ENCODE data around the gene COBL. TPM values are rescaled to one million over a fixed set of nuclear protein-coding genes. Genes with fewer than 3 reads are reported as not detected.

Gene COBL
- total RNA-seq, 6 experiments from 2014 or later = 21.5 to 35.9 (median 24.6) TPM

DNA sequence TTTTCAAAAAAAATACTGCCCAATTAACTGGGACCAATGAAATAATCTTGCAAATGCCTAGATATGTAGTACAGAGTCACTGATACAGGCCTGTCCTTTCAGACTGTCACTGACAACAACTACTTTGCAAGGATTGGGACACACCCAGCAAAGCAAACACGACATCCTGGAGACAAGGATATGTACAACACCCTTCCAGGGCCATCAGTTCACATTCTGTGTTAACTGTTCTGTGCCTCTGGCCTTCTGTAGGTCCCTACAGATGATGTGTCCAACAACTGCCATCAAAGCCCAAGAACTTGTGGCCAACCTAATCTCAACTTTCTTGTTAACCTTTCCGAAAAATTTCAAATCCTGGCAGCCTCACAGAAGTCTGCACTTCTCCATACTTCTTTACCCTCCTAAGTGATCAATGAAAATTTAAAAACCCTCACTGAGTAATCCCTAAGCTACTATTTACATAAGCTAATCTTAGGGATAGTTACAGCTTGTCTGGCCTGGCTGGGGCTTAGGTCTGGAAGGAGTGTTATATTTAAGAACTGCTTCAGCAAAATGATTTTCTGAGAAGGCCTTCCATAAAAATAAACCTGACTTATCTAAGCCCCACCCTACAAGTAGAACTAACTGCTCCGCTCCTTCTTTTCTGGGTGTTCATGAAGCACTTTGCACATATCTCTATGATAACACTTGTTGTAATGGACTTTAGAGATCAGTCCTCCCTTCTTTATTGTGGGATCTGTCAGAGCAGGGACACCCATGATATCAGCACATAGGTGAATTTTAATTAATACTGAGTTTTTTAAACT is 21.0 kb downstream of the COBL start:
- ATAC-seq = peak in 3 of 4 donors; percentile 23 to 69 (median 49)
- Histone ChIP-seq H3K4me1 (peaks cover 0 to 3% (median 0%) of the 10 kb centered on the region in 4 donors), H3K9me3 (no peaks in the 10 kb centered on the region), H3K36me3 (no peaks in the 10 kb centered on the region), H3K27ac (no peak overlapping the region), H3K27me3 (no peaks in the 10 kb centered on the region), H3K4me3 (no peak overlapping the region)
- TF ChIP-seq CTCF (IDR thresholded peaks at IDR 0.05) (no peak), POLR2A (IDR thresholded peaks at IDR 0.05) (no peak)
- DNase-seq = no peak
- intact Hi-C loops (cut with DNase I) = no loop called here
- 64% methylated on average over 3 of the region's 3 CpGs for WGBS (ENCODE audit: insufficient coverage, low coverage, low lambda C conversion rate, missing lambda C conversion rate)

- Histone ChIP-seq H3K4me3 (no peak overlapping the region), H3K36me3 (no peaks in the 10 kb centered on the region), H3K9me3 (no peaks in the 10 kb centered on the region), H3K27me3 (no peaks in the 10 kb centered on the region), H3K4me1 (peaks cover 0 to 3% (median 0%) of the 10 kb centered on the region in 4 donors), H3K27ac (no peak overlapping the region)
- 67% methylated on average over 2 of the region's 4 CpGs for WGBS (ENCODE audit: insufficient coverage, low coverage, low lambda C conversion rate, missing lambda C conversion rate)
- ATAC-seq (peak in 2 of 4 donors; percentile 33 to 35), DNase-seq (no peak)
- intact Hi-C loops (cut with DNase I) = no loop called here
- no peak for TF ChIP-seq POLR2A (IDR thresholded peaks at IDR 0.05)
- no peak for TF ChIP-seq CTCF (IDR thresholded peaks at IDR 0.05)
Measured at GRCh38 chr7:51292596-51292995, 24.0 kb downstream of the COBL start.

GRCh38 chr7:51290702-51291540 is 25.7 kb downstream of the COBL start:
- TF ChIP-seq POLR2A (IDR thresholded peaks at IDR 0.05) (no peak), CTCF (IDR thresholded peaks at IDR 0.05) (no peak)
- ATAC-seq (peak in 1 of 4 donors; percentile 42), DNase-seq (no peak)
- Histone ChIP-seq H3K27me3 (no peaks in the 10 kb centered on the region), H3K27ac (no peak overlapping the region), H3K4me3 (no peak overlapping the region), H3K9me3 (no peaks in the 10 kb centered on the region), H3K4me1 (peaks cover 0 to 3% (median 0%) of the 10 kb centered on the region in 4 donors), H3K36me3 (no peaks in the 10 kb centered on the region)
- intact Hi-C loops (cut with DNase I) = no loop called here
- WGBS (ENCODE audit: insufficient coverage, low coverage, low lambda C conversion rate, missing lambda C conversion rate) = 92% methylated on average over 9 of the region's 10 CpGs

DNA sequence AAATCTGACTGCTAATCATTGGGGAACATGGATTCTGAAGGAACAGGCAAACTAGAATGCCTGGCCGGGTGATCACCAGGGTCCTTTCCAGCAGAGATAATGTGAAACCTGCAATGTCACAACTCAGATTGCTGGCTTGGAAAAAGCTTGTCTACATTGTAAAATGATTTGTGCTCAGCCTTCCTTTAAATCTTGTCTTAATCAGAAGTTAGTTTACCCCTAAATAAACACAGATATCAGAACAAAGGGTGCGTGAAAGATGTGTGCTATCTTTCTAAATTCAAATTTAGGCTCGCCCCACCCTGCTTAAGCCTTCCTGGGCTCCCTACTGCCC is 26.3 kb downstream of the COBL start:
- peaks cover 0 to 3% (median 0%) of the 10 kb centered on the region in 4 donors for H3K4me1 ChIP-seq
- no peak overlapping the region for H3K27ac ChIP-seq
- WGBS (ENCODE audit: insufficient coverage, low coverage, low lambda C conversion rate, missing lambda C conversion rate) = 61% methylated on average over 3 of the region's 3 CpGs
- no peaks in the 10 kb centered on the region for H3K9me3 ChIP-seq
- intact Hi-C loops (cut with DNase I) = no loop called here
- H3K4me3 ChIP-seq = no peak overlapping the region
- TF ChIP-seq POLR2A (IDR thresholded peaks at IDR 0.05) (no peak), CTCF (IDR thresholded peaks at IDR 0.05) (no peak)
- ATAC-seq (no peak), DNase-seq (no peak)
- H3K36me3 ChIP-seq = no peaks in the 10 kb centered on the region
- no peaks in the 10 kb centered on the region for H3K27me3 ChIP-seq

Measured in right lobe of liver (tissue), 6 donors.